ENCODE data around the gene ST8SIA2.

- no peak for TF ChIP-seq CTCF (IDR thresholded peaks at IDR 0.05)
- no peak for TF ChIP-seq POLR2AphosphoS5 (IDR thresholded peaks at IDR 0.05)
- TF ChIP-seq EP300 (IDR thresholded peaks at IDR 0.05): no peak
Observed at GRCh38 chr15:92457471-92458041, 63.9 kb downstream of the ST8SIA2 start.
